Neural cell (in vitro differentiated cells): ENCODE measurements around the gene PTPN13.

Source experiments
- EP300 ChIP-seq: fragments of 450-650 bp; conservative IDR thresholded peaks from 2 replicates; pipeline ENCODE4 v1.6.1; 2014; ENCODE audit warnings: antibody characterized with exemption, mild to moderate bottlenecking, moderate library complexity; ENCODE audit not compliant: poor library complexity, severe bottlenecking
- EZH2 ChIP-seq: fragments of 200-600, 300-800 bp; shearing (Covaris generic), sonication (generic); IDR thresholded peaks from 2 replicates; pipeline ENCODE4 v1.6.1; 2014; ENCODE audit warnings: antibody characterized with exemption, low read length, borderline replicate concordance, mild to moderate bottlenecking; ENCODE audit not compliant: insufficient read depth, poor library complexity, severe bottlenecking
- POLR2AphosphoS5 ChIP-seq: IDR thresholded peaks from 2 replicates; pipeline ENCODE4 v1.6.1; 2012
- RAD21 ChIP-seq: fragments of 450-650 bp; conservative IDR thresholded peaks from 2 replicates; pipeline ENCODE4 v1.6.1; 2014; ENCODE audit warnings: antibody characterized with exemption, mild to moderate bottlenecking, moderate library complexity
- TAF1 ChIP-seq: IDR thresholded peaks from 2 replicates; pipeline ENCODE4 v1.6.1; 2012; ENCODE audit warnings: low read depth
- TF ChIP-seq, protein P1 (sequence below): fragments of 450-650 bp; IDR thresholded peaks from 2 replicates; pipeline ENCODE4 v1.5.1; 2014; ENCODE audit warnings: antibody characterized with exemption, mild to moderate bottlenecking, moderate library complexity; ENCODE audit not compliant: poor library complexity, severe bottlenecking
- TF ChIP-seq, protein P2 (sequence below): IDR thresholded peaks from 2 replicates; pipeline ENCODE4 v1.6.1; 2012; ENCODE audit warnings: borderline replicate concordance

DNA sequence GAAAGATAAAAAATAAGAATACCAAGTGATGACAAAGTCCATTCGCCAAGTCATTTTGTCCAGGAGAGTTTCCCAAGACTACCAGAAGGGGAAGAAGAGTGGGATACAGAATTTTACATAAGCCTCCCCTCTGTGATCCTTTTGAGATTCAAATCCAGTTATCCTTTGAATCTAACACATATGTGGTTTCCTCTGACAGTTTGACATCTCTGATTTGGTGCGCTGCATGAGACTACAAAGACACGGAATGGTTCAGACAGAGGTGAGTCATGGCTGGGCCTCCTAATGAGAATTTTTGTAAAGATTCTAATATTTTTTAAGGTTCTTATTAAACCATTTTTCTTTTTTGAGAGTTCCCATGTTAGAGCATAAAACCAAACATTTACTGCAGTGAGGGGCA lies 216.7 kb downstream of the PTPN13 start:
- TF ChIP-seq EP300 (peak; percentile 15), EZH2 (no peak), POLR2AphosphoS5 (no peak), RAD21 (no peak), TAF1 (no peak)
- TF ChIP-seq, protein P1, sequence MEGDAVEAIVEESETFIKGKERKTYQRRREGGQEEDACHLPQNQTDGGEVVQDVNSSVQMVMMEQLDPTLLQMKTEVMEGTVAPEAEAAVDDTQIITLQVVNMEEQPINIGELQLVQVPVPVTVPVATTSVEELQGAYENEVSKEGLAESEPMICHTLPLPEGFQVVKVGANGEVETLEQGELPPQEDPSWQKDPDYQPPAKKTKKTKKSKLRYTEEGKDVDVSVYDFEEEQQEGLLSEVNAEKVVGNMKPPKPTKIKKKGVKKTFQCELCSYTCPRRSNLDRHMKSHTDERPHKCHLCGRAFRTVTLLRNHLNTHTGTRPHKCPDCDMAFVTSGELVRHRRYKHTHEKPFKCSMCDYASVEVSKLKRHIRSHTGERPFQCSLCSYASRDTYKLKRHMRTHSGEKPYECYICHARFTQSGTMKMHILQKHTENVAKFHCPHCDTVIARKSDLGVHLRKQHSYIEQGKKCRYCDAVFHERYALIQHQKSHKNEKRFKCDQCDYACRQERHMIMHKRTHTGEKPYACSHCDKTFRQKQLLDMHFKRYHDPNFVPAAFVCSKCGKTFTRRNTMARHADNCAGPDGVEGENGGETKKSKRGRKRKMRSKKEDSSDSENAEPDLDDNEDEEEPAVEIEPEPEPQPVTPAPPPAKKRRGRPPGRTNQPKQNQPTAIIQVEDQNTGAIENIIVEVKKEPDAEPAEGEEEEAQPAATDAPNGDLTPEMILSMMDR = no peak
- TF ChIP-seq, protein P2, sequence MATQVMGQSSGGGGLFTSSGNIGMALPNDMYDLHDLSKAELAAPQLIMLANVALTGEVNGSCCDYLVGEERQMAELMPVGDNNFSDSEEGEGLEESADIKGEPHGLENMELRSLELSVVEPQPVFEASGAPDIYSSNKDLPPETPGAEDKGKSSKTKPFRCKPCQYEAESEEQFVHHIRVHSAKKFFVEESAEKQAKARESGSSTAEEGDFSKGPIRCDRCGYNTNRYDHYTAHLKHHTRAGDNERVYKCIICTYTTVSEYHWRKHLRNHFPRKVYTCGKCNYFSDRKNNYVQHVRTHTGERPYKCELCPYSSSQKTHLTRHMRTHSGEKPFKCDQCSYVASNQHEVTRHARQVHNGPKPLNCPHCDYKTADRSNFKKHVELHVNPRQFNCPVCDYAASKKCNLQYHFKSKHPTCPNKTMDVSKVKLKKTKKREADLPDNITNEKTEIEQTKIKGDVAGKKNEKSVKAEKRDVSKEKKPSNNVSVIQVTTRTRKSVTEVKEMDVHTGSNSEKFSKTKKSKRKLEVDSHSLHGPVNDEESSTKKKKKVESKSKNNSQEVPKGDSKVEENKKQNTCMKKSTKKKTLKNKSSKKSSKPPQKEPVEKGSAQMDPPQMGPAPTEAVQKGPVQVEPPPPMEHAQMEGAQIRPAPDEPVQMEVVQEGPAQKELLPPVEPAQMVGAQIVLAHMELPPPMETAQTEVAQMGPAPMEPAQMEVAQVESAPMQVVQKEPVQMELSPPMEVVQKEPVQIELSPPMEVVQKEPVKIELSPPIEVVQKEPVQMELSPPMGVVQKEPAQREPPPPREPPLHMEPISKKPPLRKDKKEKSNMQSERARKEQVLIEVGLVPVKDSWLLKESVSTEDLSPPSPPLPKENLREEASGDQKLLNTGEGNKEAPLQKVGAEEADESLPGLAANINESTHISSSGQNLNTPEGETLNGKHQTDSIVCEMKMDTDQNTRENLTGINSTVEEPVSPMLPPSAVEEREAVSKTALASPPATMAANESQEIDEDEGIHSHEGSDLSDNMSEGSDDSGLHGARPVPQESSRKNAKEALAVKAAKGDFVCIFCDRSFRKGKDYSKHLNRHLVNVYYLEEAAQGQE = no peak
